NB4 (cell line): Measurements from ENCODE around the gene CAMTA1.

Experiments
- DNase-seq: peaks from one replicate; pipeline ENCODE4 v3.0.0; 2010; ENCODE audit warnings: low read depth
- H3K4me3 ChIP-seq: one replicate; pipeline ENCODE4 v1.5.1; 2011; ENCODE audit warnings: mild to moderate bottlenecking, low read depth, low read length, moderate library complexity
- CTCF ChIP-seq: IDR thresholded peaks from one replicate; pipeline ENCODE4 v1.5.1; 2012; ENCODE audit warnings: low read depth, low read length
- MAX ChIP-seq: IDR thresholded peaks from 2 replicates; pipeline ENCODE4 v1.6.1; 2011; ENCODE audit warnings: low read depth, low read length
- MYC ChIP-seq: IDR thresholded peaks from 2 replicates; pipeline ENCODE4 v1.6.1; 2011; ENCODE audit warnings: low read depth, low read length
- POLR2A ChIP-seq: IDR thresholded peaks from 2 replicates; pipeline ENCODE4 v1.6.1; 2011; ENCODE audit warnings: mild to moderate bottlenecking; ENCODE audit not compliant: insufficient read length; ENCODE audit errors: extremely low read depth

Gene CAMTA1

GRCh38 chr1:6848816-6849215, 63.6 kb downstream of the CAMTA1 start:
- DNase-seq, result no peak
- no peak overlapping the region for H3K4me3 ChIP-seq
- TF ChIP-seq CTCF, result no peak
- TF ChIP-seq MAX, result no peak
- TF ChIP-seq MYC, result no peak
- TF ChIP-seq POLR2A, result no peak

- no peak for DNase-seq
- no peak for TF ChIP-seq POLR2A
- no peak for TF ChIP-seq MAX
- TF ChIP-seq CTCF, result no peak
- no peak for TF ChIP-seq MYC
- no peak overlapping the region for H3K4me3 ChIP-seq
These were observed 65.3 kb downstream of the CAMTA1 start for GRCh38 chr1:6850537-6850936.

- no peak for DNase-seq
- no peak overlapping the region for H3K4me3 ChIP-seq
- TF ChIP-seq MAX, result no peak
- TF ChIP-seq CTCF, result no peak
- no peak for TF ChIP-seq POLR2A
- TF ChIP-seq MYC, result no peak
These were observed 67.1 kb downstream of the CAMTA1 start for GRCh38 chr1:6852136-6852890.

- TF ChIP-seq MYC (no peak), POLR2A (no peak), CTCF (no peak), MAX (no peak)
- H3K4me3 ChIP-seq, result no peak overlapping the region
- no peak for DNase-seq
These were observed 68.9 kb downstream of the CAMTA1 start for GRCh38 chr1:6854166-6854565.

- H3K4me3 ChIP-seq, result no peak overlapping the region
- DNase-seq, result no peak
- TF ChIP-seq CTCF (no peak), MAX (no peak), POLR2A (no peak), MYC (no peak)
These were observed 72.6 kb downstream of the CAMTA1 start for GRCh38 chr1:6857831-6858230.

GRCh38 chr1:6858596-6858995, 73.3 kb downstream of the CAMTA1 start:
- no peak for TF ChIP-seq CTCF
- no peak for TF ChIP-seq MAX
- TF ChIP-seq MYC, result no peak
- no peak for TF ChIP-seq POLR2A
- no peak for DNase-seq
- no peak overlapping the region for H3K4me3 ChIP-seq
